HG03060 (cell line): ENCODE results near the gene SLITRK4.

ENCODE experiments used
- ATAC-seq: cut with Tn5 transposase; IDR thresholded peaks from one replicate; pipeline ENCODE4 v1.9.1; 2021; ENCODE audit warnings: low read depth, moderate number of reproducible peaks; ENCODE audit not compliant: unreplicated experiment

Gene SLITRK4

DNA sequence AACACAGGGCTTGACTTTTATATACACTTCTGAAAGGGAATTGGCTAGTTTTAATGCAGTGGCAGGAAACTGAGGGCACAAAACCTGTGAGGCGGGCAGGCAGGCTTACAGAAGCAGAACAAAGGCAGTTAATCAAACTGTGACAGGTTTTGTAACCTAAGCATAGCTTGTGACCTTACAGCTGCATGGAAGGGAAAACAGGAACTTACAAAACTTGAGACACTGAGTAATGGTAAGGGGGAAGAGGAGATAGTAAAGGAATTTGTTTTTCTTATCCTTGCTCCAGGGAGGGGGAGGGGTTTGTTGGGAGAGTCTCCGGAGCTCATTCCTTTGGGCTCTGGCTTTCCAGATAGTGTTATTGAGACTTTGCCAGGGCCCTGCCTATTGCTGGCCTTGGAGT lies 55.6 kb downstream of the SLITRK4 start:
- ATAC-seq: no peak
